Measurements from ENCODE around the gene HEXB.
"Not testable (repeated sequence)": the region's sequence is repeated elsewhere in the genome, so short reads cannot be mapped to it uniquely, and the experiment has no call there.

The HEXB gene

GRCh38 chr5:74660140-74660539, 24.9 kb upstream of the HEXB start:
- no peak for DNase-seq

- DNase-seq, result no peak
Measured at GRCh38 chr5:74660873-74661272, 24.2 kb upstream of the HEXB start.

GRCh38 chr5:74664551-74664950, 20.5 kb upstream of the HEXB start:
- DNase-seq, result no peak

DNA sequence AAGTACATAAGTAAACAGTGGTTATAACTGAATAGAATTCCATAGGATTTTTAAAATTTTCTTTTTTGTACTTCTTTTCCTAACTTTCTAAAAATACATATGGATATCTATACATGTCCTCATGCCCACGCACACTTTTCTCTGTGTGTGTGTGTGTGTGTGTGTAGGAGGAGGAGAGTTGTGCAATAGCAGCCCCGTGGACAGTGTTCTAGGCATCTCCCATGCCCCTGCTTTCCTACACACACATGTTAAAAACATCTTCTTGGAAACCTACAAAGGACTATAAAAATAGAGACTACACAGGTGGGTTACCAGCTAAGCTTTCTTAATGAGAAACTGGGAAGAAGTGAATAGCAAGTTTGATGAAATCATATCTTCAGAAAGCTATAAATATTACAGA, 19.8 kb upstream of the HEXB start:
- no peak for DNase-seq

DNA sequence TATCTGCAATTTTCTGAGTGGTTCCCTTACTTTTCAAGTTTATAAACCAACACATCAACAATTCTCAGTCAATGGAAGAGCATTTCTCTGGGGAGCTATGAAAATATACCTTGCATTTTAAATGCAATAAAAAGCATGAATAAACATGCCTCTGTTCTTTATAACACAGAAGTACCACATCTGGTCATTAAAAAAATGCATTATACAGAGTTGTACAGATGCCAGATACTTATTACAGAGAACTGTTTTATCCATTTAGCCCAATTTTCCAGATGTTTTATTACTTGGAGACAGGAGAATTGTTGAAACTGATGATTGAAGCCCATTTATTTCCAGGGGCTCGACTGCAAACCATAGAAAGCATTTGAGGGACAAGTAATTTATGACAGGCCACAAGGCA, 19.2 kb upstream of the HEXB start:
- no peak for DNase-seq

GRCh38 chr5:74667396-74667795, 17.6 kb upstream of the HEXB start:
- no peak for DNase-seq

DNA sequence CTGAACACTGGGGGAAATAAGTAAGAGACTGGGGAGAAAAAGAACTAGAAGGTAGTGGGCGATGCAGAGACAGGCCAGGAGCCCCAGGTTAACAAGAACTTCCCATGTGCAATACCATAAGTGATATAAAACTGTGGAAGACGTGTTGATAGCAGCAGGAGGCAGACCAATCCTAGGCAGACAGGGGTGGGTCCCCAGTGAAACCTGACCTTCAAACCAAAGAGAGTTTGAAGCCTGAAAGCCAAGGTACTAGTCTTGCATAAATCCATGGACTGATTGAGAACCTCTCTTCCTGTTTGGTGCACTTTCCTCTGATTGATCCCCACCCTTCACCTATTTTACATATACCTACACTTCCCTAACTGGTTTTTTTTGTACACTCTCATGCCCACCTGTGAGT, 15.2 kb upstream of the HEXB start:
- no peak for DNase-seq

- no peak for DNase-seq
Measured at GRCh38 chr5:74670396-74671038, 14.5 kb upstream of the HEXB start.

DNA sequence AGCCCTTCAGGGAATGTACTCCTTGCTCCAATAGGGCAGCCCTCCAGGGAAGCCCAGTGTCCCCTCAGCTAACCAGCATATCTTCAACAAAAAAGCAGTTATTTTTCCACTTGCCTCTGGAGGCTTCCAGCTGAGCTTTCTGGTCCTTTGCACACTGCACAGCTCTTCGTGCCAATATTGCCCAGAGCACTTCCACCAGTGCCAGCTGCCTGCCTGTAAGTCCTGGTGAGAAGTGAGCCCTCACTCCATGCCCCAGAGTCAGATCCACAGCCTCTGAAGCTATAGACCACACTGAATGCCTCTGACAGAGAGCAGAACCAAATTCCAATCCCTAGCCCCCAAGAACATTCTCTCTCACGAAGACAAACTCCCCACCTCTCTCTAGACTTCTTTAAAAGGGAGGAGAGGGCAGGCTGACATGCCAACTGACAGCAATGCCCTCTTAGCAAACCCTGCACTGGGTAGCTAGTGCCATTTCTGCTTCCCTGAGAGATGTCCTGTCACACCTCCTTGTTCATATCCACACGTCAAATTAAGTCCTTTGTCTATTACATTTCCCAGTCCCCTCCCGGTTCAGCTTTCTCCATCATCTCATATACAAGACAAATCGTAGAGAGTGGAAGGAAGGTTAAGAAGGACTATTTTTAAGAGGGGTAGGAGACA, 12.7 kb upstream of the HEXB start:
- no peak for DNase-seq

DNA sequence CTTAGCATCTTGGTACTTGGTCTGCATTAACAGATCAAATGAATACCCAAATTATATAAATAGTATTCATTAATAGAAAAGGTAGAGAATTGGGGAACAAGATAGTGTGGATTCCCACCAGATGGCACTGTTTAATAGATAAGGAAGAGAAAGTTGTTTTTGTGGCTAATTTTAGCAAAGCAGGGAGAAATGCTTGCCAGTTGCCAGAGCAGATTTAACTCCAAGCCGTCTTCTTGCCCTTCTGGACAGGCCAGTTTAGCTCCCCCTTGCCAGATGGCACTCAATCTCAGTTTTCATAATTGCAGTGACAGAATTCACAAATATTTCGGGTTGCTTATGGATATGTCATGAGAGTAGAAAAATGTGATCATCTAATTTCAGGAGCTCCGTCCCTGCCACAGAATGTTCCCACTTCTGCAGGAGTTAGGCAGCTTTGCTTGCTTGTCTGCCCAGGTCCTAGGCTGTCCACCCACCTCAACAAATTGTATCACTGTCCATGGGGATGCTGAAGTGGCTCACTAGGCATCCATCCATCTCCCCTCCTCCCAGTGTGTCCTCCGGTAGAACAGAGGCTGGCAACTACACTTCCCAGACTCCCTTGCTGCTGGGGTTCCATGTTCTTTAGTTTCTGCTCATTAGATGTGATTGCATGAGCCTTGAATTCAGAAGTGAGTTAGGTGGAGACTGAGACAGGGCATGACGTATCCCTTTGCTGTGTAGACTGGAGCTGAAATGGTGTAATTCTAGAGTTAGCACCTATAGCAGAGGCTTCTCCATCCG, 11.8 kb upstream of the HEXB start:
- no peak for DNase-seq

DNA sequence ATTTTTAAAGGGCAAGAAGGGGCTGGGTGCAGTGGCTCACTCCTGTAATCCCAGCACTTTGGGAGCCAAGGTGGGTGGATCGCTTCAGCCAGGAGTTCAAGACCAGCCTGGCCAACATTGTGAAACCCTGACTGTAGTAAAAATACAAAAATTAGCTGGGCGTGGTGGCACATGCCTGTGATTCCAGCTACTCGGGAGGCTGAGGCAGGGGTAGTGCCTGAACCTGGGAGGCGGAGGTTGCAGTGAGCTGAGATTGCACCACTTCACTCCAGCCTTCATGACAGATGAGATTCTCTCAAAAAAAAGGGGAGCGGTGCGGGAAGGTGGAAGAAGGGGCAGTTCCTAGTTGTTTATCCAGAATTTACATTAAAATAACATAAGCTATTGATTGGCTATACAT, 8.6 kb upstream of the HEXB start:
- DNase-seq, result not testable (repeated sequence)

DNA sequence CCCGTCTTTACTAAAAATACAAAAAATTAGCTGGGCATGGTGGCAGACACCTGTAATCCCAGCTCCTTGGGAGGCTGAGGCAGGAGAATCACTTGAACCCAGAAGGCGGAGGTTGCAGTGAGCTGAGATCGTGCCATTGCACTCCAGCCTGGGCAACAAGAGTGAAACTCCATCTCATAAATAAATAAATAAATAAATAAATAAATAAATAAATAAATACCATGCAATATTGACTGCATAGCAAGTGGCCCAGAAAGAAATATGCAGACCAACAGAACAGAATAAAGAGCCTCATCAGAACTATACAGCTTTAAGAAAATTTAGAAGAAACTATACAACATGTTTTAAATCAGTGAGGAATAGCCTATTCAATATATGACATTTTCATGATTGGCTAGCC, 6.9 kb upstream of the HEXB start:
- DNase-seq, result not testable (repeated sequence)

DNA sequence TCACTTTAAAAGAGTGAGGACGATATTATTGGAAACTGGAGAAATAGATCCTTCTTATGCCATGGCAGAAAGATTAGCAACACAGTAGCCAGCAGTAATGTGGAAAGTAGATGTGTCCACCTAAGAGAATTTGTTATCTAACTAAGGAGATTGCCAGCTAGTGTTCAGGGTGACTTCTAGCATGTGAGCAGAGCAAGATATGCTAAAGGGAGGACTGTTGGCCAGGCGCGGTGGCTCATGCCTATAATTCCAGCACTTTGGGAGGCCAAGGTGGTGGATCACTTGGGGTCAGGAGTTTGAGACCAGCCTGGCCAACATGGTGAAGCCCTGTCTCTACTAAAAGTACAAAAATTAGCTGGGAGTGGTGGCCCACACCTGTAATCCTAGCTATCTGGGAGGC, 5.7 kb upstream of the HEXB start:
- not testable (repeated sequence) for DNase-seq

GRCh38 chr5:74679966-74680365, 5.1 kb upstream of the HEXB start:
- no peak for DNase-seq

DNA sequence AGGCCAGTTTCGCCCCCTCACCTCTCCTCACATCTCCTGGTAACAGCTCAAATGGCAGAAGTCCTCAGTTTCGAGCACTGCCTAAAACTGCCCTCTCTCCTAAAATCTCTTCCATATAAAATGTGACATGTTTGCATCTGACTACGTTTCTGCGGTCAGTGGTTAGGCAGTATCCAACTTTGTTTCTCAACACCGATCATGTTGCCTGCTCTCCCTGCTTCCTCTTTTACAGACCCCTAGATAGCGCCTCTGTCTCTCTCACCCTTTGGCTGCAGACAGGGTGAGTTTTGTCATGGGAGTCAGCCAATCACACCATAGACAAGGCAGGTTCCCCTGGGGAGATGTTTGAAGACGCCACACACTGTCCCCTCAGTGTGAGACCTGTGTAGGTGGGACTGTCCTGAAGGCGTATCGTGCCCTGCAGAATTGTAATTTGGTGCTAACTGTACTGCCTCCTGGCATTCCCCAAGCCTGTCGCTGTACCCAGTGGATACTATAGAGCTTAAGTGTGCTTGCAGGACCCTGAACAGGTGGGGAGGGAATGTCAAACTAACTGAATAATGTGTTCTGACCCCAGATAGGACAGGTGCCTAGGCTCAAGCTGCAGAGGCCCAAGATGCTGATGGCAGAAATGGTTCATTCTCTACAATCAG, 1.1 kb downstream of the HEXB start:
- peak; percentile 3 for DNase-seq

DNA sequence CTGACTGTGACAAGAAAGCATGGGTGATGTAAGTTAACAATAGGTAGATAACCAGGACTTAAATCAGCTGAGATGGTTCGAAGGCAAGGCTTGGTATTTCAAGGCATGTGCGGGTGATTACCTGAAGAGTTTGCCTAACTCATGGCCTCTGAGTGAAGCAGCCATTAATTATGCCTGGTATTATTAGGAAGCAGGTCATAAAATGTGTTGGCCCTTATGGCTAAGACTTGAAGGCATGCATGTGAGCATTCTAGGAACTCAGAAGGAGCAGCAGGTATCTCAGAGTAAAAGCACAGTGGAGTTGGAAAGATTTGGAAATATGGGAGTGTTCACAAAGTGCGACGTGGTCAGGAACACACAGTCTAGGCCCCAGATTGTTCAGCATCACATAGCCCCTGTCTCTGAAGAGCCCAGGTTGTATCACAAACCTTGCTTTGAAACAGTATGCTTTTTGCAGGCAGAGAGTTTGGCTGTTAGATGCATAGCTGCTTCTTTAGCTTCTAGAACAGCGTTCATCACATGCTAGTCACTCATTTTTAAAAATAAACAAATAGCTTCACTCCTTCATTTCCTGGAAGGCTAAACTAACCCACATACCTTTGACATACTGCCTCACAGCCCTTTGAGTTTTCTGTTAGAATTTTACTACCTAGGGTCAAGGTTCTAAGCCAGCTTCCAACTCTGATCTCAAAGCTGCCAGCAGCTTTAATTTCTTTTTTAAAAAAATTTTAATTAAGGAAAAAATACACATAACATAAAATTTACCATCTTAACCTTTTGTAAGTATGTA, 2.1 kb downstream of the HEXB start:
- DNase-seq, result no peak

DNA sequence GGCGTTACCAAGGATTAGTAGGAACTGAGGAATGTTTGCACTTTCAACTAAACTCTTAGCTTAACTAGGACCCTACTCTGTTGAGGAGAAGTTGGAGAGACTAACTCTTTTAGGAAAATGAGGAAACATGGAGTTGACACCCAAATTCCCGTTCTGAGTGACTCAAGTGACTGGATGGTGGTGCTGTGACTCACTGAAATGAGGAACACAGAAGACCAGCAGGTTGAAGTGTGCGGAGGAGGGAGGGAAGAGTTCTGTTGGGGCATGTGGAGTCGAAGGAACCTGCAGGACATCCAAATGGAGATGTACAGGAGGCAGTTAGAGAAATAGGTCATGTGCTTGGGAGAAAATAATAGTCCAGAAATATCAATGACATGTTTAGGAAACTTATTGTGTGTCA, 8.2 kb downstream of the HEXB start:
- DNase-seq, result no peak

GRCh38 chr5:74717596-74717995, 32.6 kb downstream of the HEXB start:
- DNase-seq, result no peak

DNA sequence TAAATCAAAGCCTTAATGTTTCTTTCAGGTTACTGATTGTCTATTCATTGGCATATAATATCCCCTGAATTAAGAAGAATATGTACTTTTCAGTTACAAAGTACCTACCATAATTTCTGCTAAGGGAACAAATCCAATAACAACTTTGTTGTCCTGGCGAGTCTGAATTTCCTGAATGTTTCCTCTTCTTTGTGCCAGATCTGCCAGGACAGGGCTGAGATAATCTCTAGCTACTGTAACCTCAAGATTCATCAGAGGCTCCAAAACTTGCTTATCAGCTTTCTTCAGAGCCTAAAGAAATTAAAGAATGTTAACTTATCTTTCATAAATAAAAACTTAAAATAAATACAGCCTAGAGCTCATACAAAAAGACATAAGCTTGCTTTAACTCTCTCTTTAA, 37.2 kb downstream of the HEXB start:
- DNase-seq, result no peak

DNA sequence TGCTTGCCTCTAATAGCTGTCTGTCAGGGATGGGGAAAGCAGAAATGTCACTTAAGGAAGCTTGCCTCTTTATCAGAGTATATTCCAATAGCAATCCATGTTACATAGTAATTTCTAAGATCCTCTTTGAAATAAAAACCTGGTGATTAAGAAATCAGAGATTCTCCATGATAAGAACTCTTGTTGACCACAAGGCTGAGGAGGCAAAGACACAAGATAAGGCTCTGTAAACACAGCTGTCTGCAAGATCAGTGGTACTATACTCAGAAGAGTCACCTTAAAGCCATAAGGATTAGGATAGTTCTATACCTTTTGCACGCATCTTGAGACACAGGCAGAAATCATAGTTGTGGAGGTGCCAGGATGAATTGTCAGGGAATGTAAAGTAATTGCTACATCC, 40.3 kb downstream of the HEXB start:
- no peak for DNase-seq

GRCh38 chr5:74736759-74737158, 51.7 kb downstream of the HEXB start:
- DNase-seq, result no peak

GRCh38 chr5:74738406-74738805, 53.4 kb downstream of the HEXB start:
- DNase-seq, result no peak

DNA sequence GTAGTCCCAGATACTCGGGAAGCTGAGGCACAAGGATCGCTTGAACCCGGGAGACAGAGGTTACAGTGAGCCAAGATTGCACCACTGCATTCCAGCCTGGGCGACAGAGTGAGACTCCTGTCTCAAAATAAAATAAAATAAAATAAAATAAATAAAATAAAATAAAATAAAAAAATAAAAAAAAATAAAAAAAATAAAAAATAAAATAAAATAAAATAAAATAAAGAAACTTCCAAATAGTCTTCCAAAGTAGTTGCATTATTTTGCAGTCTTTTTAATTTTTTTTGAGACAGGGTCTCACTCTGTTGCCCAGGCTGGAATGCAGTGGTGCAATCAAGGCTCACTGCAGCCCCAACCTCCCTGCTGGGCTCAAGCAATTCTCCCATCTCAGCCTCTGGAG, 63.7 kb downstream of the HEXB start:
- not testable (repeated sequence) for DNase-seq
